ENCODE data around the gene OR10AG1.

DNA sequence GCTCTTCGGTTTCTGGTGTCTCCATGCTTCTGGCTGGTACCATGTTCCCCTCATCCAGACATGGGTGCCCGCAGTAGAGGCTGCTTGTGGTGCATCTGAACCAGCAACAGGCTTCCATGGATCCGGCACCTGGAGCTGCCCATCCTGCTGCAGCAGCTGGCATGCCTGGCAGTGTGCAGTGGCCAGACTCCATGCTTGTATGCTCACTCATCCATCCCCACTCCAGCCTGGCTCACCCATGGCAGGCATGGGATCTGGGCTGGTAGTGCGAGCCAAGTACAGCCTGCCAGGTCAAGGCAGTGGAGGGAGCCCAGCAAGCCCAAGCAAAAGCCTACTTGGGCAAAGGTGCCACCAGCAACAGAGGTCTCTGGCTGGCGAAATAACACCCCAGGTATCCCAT, 49.2 kb downstream of the OR10AG1 start:
- TF ChIP-seq CTCF (conservative IDR thresholded peaks at IDR 0.05; ENCODE audit: low read length) (no peak), EZH2phosphoT487 (IDR thresholded peaks at IDR 0.05; ENCODE audit: borderline replicate concordance) (no peak)
